WTC11 (cell line): Measurements from ENCODE around the gene EVI2A. TPM values are rescaled to one million over a fixed set of nuclear protein-coding genes. Genes with fewer than 3 reads are reported as not detected.
A peak's percentile ranks its signal among the peaks of the same experiment; 100 is the strongest.

Experiments
- ATAC-seq: fragments of 200-7000 bp; cut with Tn5 transposase; 2 replicates; pipeline ENCODE4 v1.10.0; 2021; ENCODE audit warnings: mild to moderate bottlenecking, moderate library complexity
- CTCF ChIA-PET: fragments of 300-600 bp; sonication (Branson Sonifier 250); formaldehyde crosslinking; loops from one replicate; lab custom pipeline; 2021; ENCODE audit warnings: antibody characterized with exemption; lab: Charles Lee
- POLR2A ChIA-PET: fragments of 350-600 bp; sonication (Branson Sonifier 250); formaldehyde crosslinking; loops from one replicate; lab custom pipeline; 2021; ENCODE audit warnings: antibody characterized with exemption; lab: Charles Lee
- DNase-seq: peaks from one replicate; pipeline ENCODE4 v3.0.0; 2021; ENCODE audit warnings: low spot score
- H3K27ac Mint-ChIP-seq: 2 replicates; pipeline ENCODE4 v1.8.0; 2021; ENCODE audit warnings: mixed read lengths
- H3K27me3 Mint-ChIP-seq: 2 replicates; pipeline ENCODE4 v1.8.0; 2021; ENCODE audit warnings: low read depth, mild to moderate bottlenecking, moderate library complexity, mixed read lengths
- H3K36me3 Mint-ChIP-seq: 2 replicates; pipeline ENCODE4 v1.8.0; 2021; ENCODE audit warnings: mixed read lengths
- H3K4me1 Mint-ChIP-seq: 2 replicates; pipeline ENCODE4 v1.8.0; 2022; ENCODE audit warnings: mixed read lengths
- H3K4me3 Mint-ChIP-seq: 2 replicates; pipeline ENCODE4 v1.8.0; 2021; ENCODE audit warnings: mild to moderate bottlenecking, moderate library complexity, mixed read lengths
- H3K9me3 Mint-ChIP-seq: 2 replicates; pipeline ENCODE4 v1.8.0; 2021; ENCODE audit warnings: mixed read lengths
- CREB1 ChIP-seq: sonication (generic); formaldehyde crosslinking; IDR thresholded peaks from 2 replicates; pipeline ENCODE4 v1.8.0; 2023; ENCODE audit warnings: mild to moderate bottlenecking, missing genetic modification reagents
- CREM ChIP-seq: sonication (generic); formaldehyde crosslinking; IDR thresholded peaks from 2 replicates; pipeline ENCODE4 v1.8.1; 2022; ENCODE audit warnings: mild to moderate bottlenecking, missing genetic modification reagents, moderate library complexity
- CTCF ChIP-seq: fragments of 200-600 bp; IDR thresholded peaks from 2 replicates; pipeline ENCODE4 v1.8.0; 2022; ENCODE audit warnings: antibody characterized with exemption
- ETV6 ChIP-seq: sonication (generic); formaldehyde crosslinking; IDR thresholded peaks from 2 replicates; pipeline ENCODE4 v1.8.1; 2022; ENCODE audit warnings: mild to moderate bottlenecking, missing genetic modification reagents
- FOXJ3 ChIP-seq: sonication (generic); formaldehyde crosslinking; IDR thresholded peaks from 2 replicates; pipeline ENCODE4 v1.9.0; 2021; ENCODE audit warnings: missing genetic modification reagents, mild to moderate bottlenecking, borderline replicate concordance
- JAZF1 ChIP-seq: fragments of 250-450 bp; sonication (Bioruptor Pico); IDR thresholded peaks from 2 replicates; pipeline ENCODE4 v1.9.0; 2021; ENCODE audit warnings: moderate library complexity, mild to moderate bottlenecking, inconsistent platforms
- NFE2L1 ChIP-seq: sonication (generic); formaldehyde crosslinking; IDR thresholded peaks from 2 replicates; pipeline ENCODE4 v1.8.1; 2023; ENCODE audit warnings: missing genetic modification reagents
- NFYB ChIP-seq: sonication (generic); formaldehyde crosslinking; conservative IDR thresholded peaks from 2 replicates; pipeline ENCODE4 v1.8.0; 2022; ENCODE audit warnings: low read depth, missing genetic modification reagents
- SMAD3 ChIP-seq: sonication (generic); formaldehyde crosslinking; IDR thresholded peaks from 2 replicates; pipeline ENCODE4 v1.8.0; 2022; ENCODE audit warnings: missing genetic modification reagents, mild to moderate bottlenecking, borderline replicate concordance
- TEAD1 ChIP-seq: sonication (generic); formaldehyde crosslinking; IDR thresholded peaks from 2 replicates; pipeline ENCODE4 v1.8.0; 2022; ENCODE audit warnings: mild to moderate bottlenecking, missing genetic modification reagents
- TP53 ChIP-seq: sonication (generic); formaldehyde crosslinking; IDR thresholded peaks from 2 replicates; pipeline ENCODE4 v1.8.1; 2023; ENCODE audit warnings: mild to moderate bottlenecking, missing genetic modification reagents
- ZMAT4 ChIP-seq: fragments of 250-450 bp; sonication (Bioruptor Pico); IDR thresholded peaks from 2 replicates; pipeline ENCODE4 v1.9.0; 2021; ENCODE audit warnings: mild to moderate bottlenecking
- ZNF121 ChIP-seq: sonication (generic); formaldehyde crosslinking; IDR thresholded peaks from 2 replicates; pipeline ENCODE4 v1.8.0; 2023; ENCODE audit warnings: missing genetic modification reagents
- ZNF138 ChIP-seq: sonication (generic); formaldehyde crosslinking; conservative IDR thresholded peaks from 2 replicates; pipeline ENCODE4 v1.8.1; 2022; ENCODE audit warnings: mild to moderate bottlenecking, moderate library complexity, missing genetic modification reagents
- total RNA-seq: library from RNA; stranded (reverse); gene quantifications from 3 replicates; pipeline ENCODE4 v1.2.3, GENCODE V29; 2021
- TF ChIP-seq, protein P1 (sequence below): sonication (generic); formaldehyde crosslinking; IDR thresholded peaks from 2 replicates; pipeline ENCODE4 v1.8.0; 2022; ENCODE audit warnings: mild to moderate bottlenecking, missing genetic modification reagents
- TF ChIP-seq, protein P2 (sequence below): fragments of 250-450 bp; sonication (Bioruptor Pico); IDR thresholded peaks from 2 replicates; pipeline ENCODE4 v1.9.0; 2021; ENCODE audit warnings: mild to moderate bottlenecking
- TF ChIP-seq, protein P3 (sequence below): sonication (generic); formaldehyde crosslinking; IDR thresholded peaks from 2 replicates; pipeline ENCODE4 v1.8.0; 2022; ENCODE audit warnings: missing genetic modification reagents
- TF ChIP-seq, protein P4 (sequence below): sonication (generic); formaldehyde crosslinking; IDR thresholded peaks from 2 replicates; pipeline ENCODE4 v1.8.1; 2023; ENCODE audit warnings: mild to moderate bottlenecking, missing genetic modification reagents, moderate library complexity
- TF ChIP-seq, protein P5 (sequence below): fragments of 250-450 bp; sonication (Bioruptor Pico); IDR thresholded peaks from 2 replicates; pipeline ENCODE4 v2.1.2; 2022; ENCODE audit warnings: mild to moderate bottlenecking, moderate library complexity

EVI2A gene
- total RNA-seq, 1 experiment from 2014 or later: 0.15 TPM

DNA sequence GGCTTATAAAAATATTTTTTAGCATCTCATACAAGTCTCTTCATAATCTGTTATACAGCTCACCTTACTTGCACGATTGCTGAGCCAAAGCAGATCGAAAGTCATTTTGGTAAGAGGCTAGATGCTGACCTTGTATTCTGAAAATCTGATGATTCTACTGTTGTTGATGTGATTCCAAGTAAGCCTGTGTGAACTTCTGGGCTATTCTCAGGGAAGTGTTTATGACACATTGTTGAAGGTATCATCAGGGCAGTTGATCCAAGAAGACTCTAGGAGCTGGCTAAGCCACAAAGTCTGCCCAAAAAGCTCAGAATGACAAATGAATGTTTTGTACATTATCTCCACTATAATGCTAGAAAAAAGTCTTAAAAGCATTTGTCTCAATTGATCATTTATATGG, 40.4 kb downstream of the EVI2A start (continued):
- TF ChIP-seq TEAD1 (CRISPR knock-in tag) (no peak), ZNF138 (CRISPR knock-in tag) (no peak), NFE2L1 (CRISPR knock-in tag) (no peak)
- TF ChIP-seq, protein P1, sequence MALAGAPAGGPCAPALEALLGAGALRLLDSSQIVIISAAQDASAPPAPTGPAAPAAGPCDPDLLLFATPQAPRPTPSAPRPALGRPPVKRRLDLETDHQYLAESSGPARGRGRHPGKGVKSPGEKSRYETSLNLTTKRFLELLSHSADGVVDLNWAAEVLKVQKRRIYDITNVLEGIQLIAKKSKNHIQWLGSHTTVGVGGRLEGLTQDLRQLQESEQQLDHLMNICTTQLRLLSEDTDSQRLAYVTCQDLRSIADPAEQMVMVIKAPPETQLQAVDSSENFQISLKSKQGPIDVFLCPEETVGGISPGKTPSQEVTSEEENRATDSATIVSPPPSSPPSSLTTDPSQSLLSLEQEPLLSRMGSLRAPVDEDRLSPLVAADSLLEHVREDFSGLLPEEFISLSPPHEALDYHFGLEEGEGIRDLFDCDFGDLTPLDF (CRISPR knock-in tag): no peak

DNA sequence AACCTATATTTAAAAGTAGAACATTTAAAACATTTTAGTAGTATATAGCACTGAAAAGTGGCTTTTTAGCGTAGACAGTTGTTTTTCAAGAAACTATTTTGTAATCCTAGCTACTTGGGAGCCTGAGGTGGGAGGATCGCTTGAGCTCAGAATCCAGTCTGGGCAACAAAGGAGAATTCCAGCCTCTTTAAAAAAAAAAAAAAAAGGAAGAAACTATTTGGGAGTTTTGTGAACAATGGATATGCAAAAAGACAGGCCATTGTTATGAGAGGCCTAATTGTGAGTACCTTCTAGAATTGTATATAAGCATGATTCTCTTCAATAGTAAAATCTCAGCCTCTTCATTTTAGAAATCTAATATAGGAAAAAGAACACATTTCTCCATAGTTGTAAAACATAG, 42.0 kb downstream of the EVI2A start:
- peak; percentile 47 for ATAC-seq
- POLR2A ChIA-PET: interaction anchor here (0.7 kb wide), 2 partner anchors 150 to 211 kb away, joined by 3 to 4 read pairs; no protein-coding TSS in a partner anchor

GRCh38 chr17:31275116-31275515, 46.3 kb downstream of the EVI2A start:
- ChIA-PET CTCF (no interaction called here), POLR2A (no interaction called here)
- no peak overlapping the region for H3K4me3 Mint-ChIP-seq
- no peak overlapping the region for H3K27ac Mint-ChIP-seq
- ATAC-seq (no peak), DNase-seq (no peak)
- H3K36me3 Mint-ChIP-seq: peaks cover 3% of the 10 kb centered on the region; the same call in 1 of the 2 replicates
- H3K4me1 Mint-ChIP-seq: peaks cover 8% of the 10 kb centered on the region
- no peaks in the 10 kb centered on the region for H3K9me3 Mint-ChIP-seq
- no peaks in the 10 kb centered on the region for H3K27me3 Mint-ChIP-seq
- no peak for TF ChIP-seq JAZF1 (CRISPR knock-in tag)
- no peak for TF ChIP-seq SMAD3 (CRISPR knock-in tag)
- TF ChIP-seq, protein P2, sequence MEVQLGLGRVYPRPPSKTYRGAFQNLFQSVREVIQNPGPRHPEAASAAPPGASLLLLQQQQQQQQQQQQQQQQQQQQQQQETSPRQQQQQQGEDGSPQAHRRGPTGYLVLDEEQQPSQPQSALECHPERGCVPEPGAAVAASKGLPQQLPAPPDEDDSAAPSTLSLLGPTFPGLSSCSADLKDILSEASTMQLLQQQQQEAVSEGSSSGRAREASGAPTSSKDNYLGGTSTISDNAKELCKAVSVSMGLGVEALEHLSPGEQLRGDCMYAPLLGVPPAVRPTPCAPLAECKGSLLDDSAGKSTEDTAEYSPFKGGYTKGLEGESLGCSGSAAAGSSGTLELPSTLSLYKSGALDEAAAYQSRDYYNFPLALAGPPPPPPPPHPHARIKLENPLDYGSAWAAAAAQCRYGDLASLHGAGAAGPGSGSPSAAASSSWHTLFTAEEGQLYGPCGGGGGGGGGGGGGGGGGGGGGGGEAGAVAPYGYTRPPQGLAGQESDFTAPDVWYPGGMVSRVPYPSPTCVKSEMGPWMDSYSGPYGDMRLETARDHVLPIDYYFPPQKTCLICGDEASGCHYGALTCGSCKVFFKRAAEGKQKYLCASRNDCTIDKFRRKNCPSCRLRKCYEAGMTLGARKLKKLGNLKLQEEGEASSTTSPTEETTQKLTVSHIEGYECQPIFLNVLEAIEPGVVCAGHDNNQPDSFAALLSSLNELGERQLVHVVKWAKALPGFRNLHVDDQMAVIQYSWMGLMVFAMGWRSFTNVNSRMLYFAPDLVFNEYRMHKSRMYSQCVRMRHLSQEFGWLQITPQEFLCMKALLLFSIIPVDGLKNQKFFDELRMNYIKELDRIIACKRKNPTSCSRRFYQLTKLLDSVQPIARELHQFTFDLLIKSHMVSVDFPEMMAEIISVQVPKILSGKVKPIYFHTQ: no peak
- TF ChIP-seq, protein P3, sequence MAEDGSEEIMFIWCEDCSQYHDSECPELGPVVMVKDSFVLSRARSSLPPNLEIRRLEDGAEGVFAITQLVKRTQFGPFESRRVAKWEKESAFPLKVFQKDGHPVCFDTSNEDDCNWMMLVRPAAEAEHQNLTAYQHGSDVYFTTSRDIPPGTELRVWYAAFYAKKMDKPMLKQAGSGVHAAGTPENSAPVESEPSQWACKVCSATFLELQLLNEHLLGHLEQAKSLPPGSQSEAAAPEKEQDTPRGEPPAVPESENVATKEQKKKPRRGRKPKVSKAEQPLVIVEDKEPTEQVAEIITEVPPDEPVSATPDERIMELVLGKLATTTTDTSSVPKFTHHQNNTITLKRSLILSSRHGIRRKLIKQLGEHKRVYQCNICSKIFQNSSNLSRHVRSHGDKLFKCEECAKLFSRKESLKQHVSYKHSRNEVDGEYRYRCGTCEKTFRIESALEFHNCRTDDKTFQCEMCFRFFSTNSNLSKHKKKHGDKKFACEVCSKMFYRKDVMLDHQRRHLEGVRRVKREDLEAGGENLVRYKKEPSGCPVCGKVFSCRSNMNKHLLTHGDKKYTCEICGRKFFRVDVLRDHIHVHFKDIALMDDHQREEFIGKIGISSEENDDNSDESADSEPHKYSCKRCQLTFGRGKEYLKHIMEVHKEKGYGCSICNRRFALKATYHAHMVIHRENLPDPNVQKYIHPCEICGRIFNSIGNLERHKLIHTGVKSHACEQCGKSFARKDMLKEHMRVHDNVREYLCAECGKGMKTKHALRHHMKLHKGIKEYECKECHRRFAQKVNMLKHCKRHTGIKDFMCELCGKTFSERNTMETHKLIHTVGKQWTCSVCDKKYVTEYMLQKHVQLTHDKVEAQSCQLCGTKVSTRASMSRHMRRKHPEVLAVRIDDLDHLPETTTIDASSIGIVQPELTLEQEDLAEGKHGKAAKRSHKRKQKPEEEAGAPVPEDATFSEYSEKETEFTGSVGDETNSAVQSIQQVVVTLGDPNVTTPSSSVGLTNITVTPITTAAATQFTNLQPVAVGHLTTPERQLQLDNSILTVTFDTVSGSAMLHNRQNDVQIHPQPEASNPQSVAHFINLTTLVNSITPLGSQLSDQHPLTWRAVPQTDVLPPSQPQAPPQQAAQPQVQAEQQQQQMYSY (CRISPR knock-in tag): no peak
- TF ChIP-seq CREB1 (CRISPR knock-in tag): no peak
- TF ChIP-seq CREM: no peak

More for the DNA sequence above, 42.0 kb downstream of the EVI2A start:
- H3K9me3 Mint-ChIP-seq: peaks cover 7% of the 10 kb centered on the region
- H3K4me1 Mint-ChIP-seq: peaks cover 8% of the 10 kb centered on the region
- no peak overlapping the region for H3K27ac Mint-ChIP-seq
- CTCF ChIA-PET: interaction anchor here (0.8 kb wide), 1 partner anchor 63 kb away, joined by 3 read pairs; no protein-coding TSS in a partner anchor
- no peak overlapping the region for H3K4me3 Mint-ChIP-seq
- DNase-seq: no peak
- TF ChIP-seq, protein P4, sequence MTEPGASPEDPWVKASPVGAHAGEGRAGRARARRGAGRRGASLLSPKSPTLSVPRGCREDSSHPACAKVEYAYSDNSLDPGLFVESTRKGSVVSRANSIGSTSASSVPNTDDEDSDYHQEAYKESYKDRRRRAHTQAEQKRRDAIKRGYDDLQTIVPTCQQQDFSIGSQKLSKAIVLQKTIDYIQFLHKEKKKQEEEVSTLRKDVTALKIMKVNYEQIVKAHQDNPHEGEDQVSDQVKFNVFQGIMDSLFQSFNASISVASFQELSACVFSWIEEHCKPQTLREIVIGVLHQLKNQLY (CRISPR knock-in tag): no peak
- TF ChIP-seq FOXJ3 (CRISPR knock-in tag): no peak
- no peak for TF ChIP-seq ZNF121
- no peak for TF ChIP-seq TP53
- TF ChIP-seq ZMAT4 (CRISPR knock-in tag): no peak
- TF ChIP-seq ETV6 (CRISPR knock-in tag): no peak
- TF ChIP-seq SMAD3 (CRISPR knock-in tag): no peak
- TF ChIP-seq NFYB (CRISPR knock-in tag): no peak
- no peak for TF ChIP-seq CTCF
- TF ChIP-seq, protein P5, sequence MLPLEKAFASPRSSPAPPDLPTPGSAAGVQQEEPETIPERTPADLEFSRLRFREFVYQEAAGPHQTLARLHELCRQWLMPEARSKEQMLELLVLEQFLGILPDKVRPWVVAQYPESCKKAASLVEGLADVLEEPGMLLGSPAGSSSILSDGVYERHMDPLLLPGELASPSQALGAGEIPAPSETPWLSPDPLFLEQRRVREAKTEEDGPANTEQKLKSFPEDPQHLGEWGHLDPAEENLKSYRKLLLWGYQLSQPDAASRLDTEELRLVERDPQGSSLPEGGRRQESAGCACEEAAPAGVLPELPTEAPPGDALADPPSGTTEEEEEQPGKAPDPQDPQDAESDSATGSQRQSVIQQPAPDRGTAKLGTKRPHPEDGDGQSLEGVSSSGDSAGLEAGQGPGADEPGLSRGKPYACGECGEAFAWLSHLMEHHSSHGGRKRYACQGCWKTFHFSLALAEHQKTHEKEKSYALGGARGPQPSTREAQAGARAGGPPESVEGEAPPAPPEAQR (CRISPR knock-in tag): no peak
- H3K36me3 Mint-ChIP-seq: peaks cover 20% of the 10 kb centered on the region
- H3K27me3 Mint-ChIP-seq: no peaks in the 10 kb centered on the region
